A549 (cell line): ENCODE results near the gene GGACT. TPM values are rescaled to one million over a fixed set of nuclear protein-coding genes. Genes with fewer than 3 reads are reported as not detected.

Experiments
- ATAC-seq, 2 experiments: fragments of 200-7000 bp in 1 of 2; fragments of >200 bp in 1 of 2; cut with Nextera tagmentation in 1 of 2; cut with Tn5 transposase in 1 of 2; 3 replicates each; pipeline versions ENCODE4 v1.8.0 to v1.9.1; 2018 to 2020; ENCODE audit warnings: mild to moderate bottlenecking in 1 of 2, moderate library complexity in 1 of 2
- CTCF ChIA-PET: fragments of 300-600 bp; sonication (Branson Sonifier 250); formaldehyde crosslinking; extraction: SDS; loops from one replicate; lab custom pipeline; 2021; ENCODE audit warnings: antibody characterized with exemption, inconsistent platforms; lab: Yijun Ruan, JAX
- POLR2A ChIA-PET: fragments of 350-600 bp; formaldehyde crosslinking; extraction: SDS; loops from one replicate; lab custom pipeline; 2021; ENCODE audit warnings: antibody characterized with exemption, inconsistent platforms; lab: Yijun Ruan, JAX
- DNase-seq, 2 experiments: peaks; one replicate each; pipeline versions ENCODE4 v3.0.0 to v3.0.0-alpha.2; 2011 to 2016; ENCODE audit warnings: low read depth in 1 of 2, low spot score in 1 of 2
- FAIRE-seq: peaks from 2 replicates; lab custom pipeline; 2011; peaks lifted over from hg19 to GRCh38; lab: Jason Lieb, UNC
- H3K27ac ChIP-seq, 2 experiments: fragments of >200 bp; sonication (Bioruptor Twin); formaldehyde crosslinking; 3 replicates each; pipeline ENCODE4 v1.5.1; 2016 to 2017
- H3K4me1 ChIP-seq: fragments of >200 bp; sonication (Bioruptor Twin); formaldehyde crosslinking; 3 replicates; pipeline ENCODE4 v1.6.1; 2016
- H3K4me2 ChIP-seq: fragments of >200 bp; sonication (Bioruptor Twin); formaldehyde crosslinking; 3 replicates; pipeline ENCODE4 v1.6.1; 2016
- H3K4me3 ChIP-seq: fragments of >200 bp; sonication (Bioruptor Twin); formaldehyde crosslinking; 3 replicates; pipeline ENCODE4 v1.5.1; 2016
- H3K9me3 ChIP-seq: fragments of >200 bp; sonication (Bioruptor Twin); formaldehyde crosslinking; 3 replicates; pipeline ENCODE4 v1.6.1; 2016
- ATOH8 ChIP-seq: fragments of 250-450 bp; sonication (Bioruptor Pico); IDR thresholded peaks from 2 replicates; pipeline ENCODE4 v1.5.0; 2020; ENCODE audit warnings: low read depth, mild to moderate bottlenecking, moderate library complexity
- CBX2 ChIP-seq: fragments of 200-600 bp; sonication (generic); IDR thresholded peaks from 2 replicates; pipeline ENCODE4 v1.6.1; 2016; ENCODE audit warnings: low read depth, mild to moderate bottlenecking, borderline replicate concordance
- CEBPB ChIP-seq, 2 experiments: fragments of >200 bp in 1 of 2; sonication (Bioruptor Twin) in 1 of 2; formaldehyde crosslinking in 1 of 2; IDR thresholded peaks; 2 replicates each; pipeline ENCODE4 v1.6.1; 2012 to 2016
- CHD2 ChIP-seq: fragments of 150-350 bp; IDR thresholded peaks from 2 replicates; pipeline ENCODE4 v1.6.1; 2014; ENCODE audit warnings: low read length; ENCODE audit not compliant: partially characterized antibody
- EHMT2 ChIP-seq: fragments of 200-600 bp; sonication (generic); IDR thresholded peaks from 2 replicates; pipeline ENCODE4 v1.6.1; 2016; ENCODE audit warnings: antibody characterized with exemption, low read depth, mild to moderate bottlenecking, moderate library complexity
- HEYL ChIP-seq: fragments of 250-450 bp; sonication (Bioruptor Pico); IDR thresholded peaks from 2 replicates; pipeline ENCODE4 v1.8.0; 2021; ENCODE audit warnings: mild to moderate bottlenecking, moderate library complexity
- JUN ChIP-seq, 2 experiments: fragments of >200 bp; sonication (Bioruptor Twin); formaldehyde crosslinking; IDR thresholded peaks; 2 replicates in 1 of 2; 3 replicates in 1 of 2; pipeline ENCODE4 v1.6.1; 2016 to 2017
- MAX ChIP-seq: IDR thresholded peaks from 2 replicates; pipeline ENCODE4 v1.6.1; 2012
- MYC ChIP-seq: IDR thresholded peaks from 2 replicates; pipeline ENCODE4 v1.6.1; 2012; ENCODE audit warnings: mild to moderate bottlenecking, inconsistent platforms, low read length, improper control_type of control experiment, borderline replicate concordance
- NPAS2 ChIP-seq: fragments of 250-450 bp; sonication (Bioruptor Pico); IDR thresholded peaks from 2 replicates; pipeline ENCODE4 v1.8.0; 2022; ENCODE audit warnings: mild to moderate bottlenecking, moderate library complexity, borderline replicate concordance
- PHF8 ChIP-seq: fragments of 200-600 bp; sonication (generic); IDR thresholded peaks from 2 replicates; pipeline ENCODE4 v1.6.1; 2016; ENCODE audit warnings: low read depth, mild to moderate bottlenecking, antibody characterized with exemption, moderate library complexity, borderline replicate concordance
- POLR2A ChIP-seq: IDR thresholded peaks from 2 replicates; pipeline ENCODE4 v1.6.1; 2012; ENCODE audit warnings: mild to moderate bottlenecking, low read length
- RARB ChIP-seq: fragments of 250-450 bp; sonication (Bioruptor Pico); IDR thresholded peaks from 2 replicates; pipeline ENCODE4 v1.8.0; 2021; ENCODE audit warnings: mild to moderate bottlenecking, moderate library complexity
- REST ChIP-seq: fragments of 200-600 bp; sonication (generic); IDR thresholded peaks from 2 replicates; pipeline ENCODE4 v1.6.1; 2016; ENCODE audit warnings: antibody characterized with exemption, mild to moderate bottlenecking, moderate library complexity
- SMC3 ChIP-seq: fragments of >200 bp; sonication (Bioruptor Twin); formaldehyde crosslinking; IDR thresholded peaks from 3 replicates; pipeline ENCODE4 v1.6.1; 2018; ENCODE audit warnings: inconsistent platforms
- TP53 ChIP-seq: fragments of 250-450 bp; sonication (Bioruptor Pico); IDR thresholded peaks from 2 replicates; pipeline ENCODE4 v1.5.0; 2021; ENCODE audit warnings: mild to moderate bottlenecking, moderate library complexity
- ZC3H11A ChIP-seq: fragments of 450-650 bp; IDR thresholded peaks from 2 replicates; pipeline ENCODE4 v1.6.1; 2014; ENCODE audit warnings: antibody characterized with exemption, mild to moderate bottlenecking
- WGBS: methylation state at CpG from one replicate; pipeline ENCODE4 v1.1.6; 2017; ENCODE audit errors: missing lambda C conversion rate; 5-methylcytosine and 5-hydroxymethylcytosine counted together
- polyA minus RNA-seq: library from RNA; depleted of rRNA, polyadenylated mRNA; stranded (reverse); fragments of >200 nt; gene quantifications from 2 replicates; pipeline ENCODE4 v1.2.3, GENCODE V29; 2011; rRNA and poly(A)+ RNA removed
- polyA plus RNA-seq, 4 experiments: library from polyadenylated mRNA; depleted of rRNA in 3 of 4; stranded (reverse); fragments of >200 nt; fragmentation: RNase III in 1 of 4; extraction: RNeasy Plus Mini Kit Qiagen cat#74134 plus additional on column Dnase treatment in 1 of 4; gene quantifications; 2 replicates in 3 of 4; 3 replicates in 1 of 4; pipeline ENCODE4 v1.2.3, GENCODE V29; 2011 to 2017
- TF ChIP-seq, protein P1 (sequence below): fragments of 450-650 bp; IDR thresholded peaks from 2 replicates; pipeline ENCODE4 v1.6.1; 2014; ENCODE audit warnings: antibody characterized with exemption
- TF ChIP-seq, protein P2 (sequence below): fragments of >200 bp; sonication (Bioruptor Twin); formaldehyde crosslinking; IDR thresholded peaks from 3 replicates; pipeline ENCODE4 v1.5.1; 2016
- TF ChIP-seq, protein P3 (sequence below): fragments of >200 bp; sonication (Bioruptor Twin); formaldehyde crosslinking; IDR thresholded peaks from 3 replicates; pipeline ENCODE4 v1.6.1; 2016
- TF ChIP-seq, protein P4 (sequence below): IDR thresholded peaks from 2 replicates; pipeline ENCODE4 v1.6.1; 2012; ENCODE audit warnings: low read depth, borderline replicate concordance
- TF ChIP-seq, protein P5 (sequence below): fragments of >200 bp; sonication (Bioruptor Twin); formaldehyde crosslinking; IDR thresholded peaks from 2 replicates; pipeline ENCODE4 v1.6.1; 2016

GGACT gene
- polyA plus RNA-seq (2011; rRNA removed) (6.1 and 8.6 TPM in 2 replicates), polyA plus RNA-seq (2017; fragmentation: RNase III; extraction: RNeasy Plus Mini Kit Qiagen cat#74134 plus additional on column Dnase treatment) (2.5 to 3.1 TPM (median 2.7 TPM) in 3 replicates), polyA minus RNA-seq (1.2 and 2.1 TPM in 2 replicates)
- polyA plus RNA-seq (2012; cell fraction: cytosol; rRNA removed) = 1.8 and 2.7 TPM in 2 replicates
- polyA plus RNA-seq (2012; cell fraction: nucleus; rRNA removed) = 2.3 and 2.5 TPM in 2 replicates

DNA sequence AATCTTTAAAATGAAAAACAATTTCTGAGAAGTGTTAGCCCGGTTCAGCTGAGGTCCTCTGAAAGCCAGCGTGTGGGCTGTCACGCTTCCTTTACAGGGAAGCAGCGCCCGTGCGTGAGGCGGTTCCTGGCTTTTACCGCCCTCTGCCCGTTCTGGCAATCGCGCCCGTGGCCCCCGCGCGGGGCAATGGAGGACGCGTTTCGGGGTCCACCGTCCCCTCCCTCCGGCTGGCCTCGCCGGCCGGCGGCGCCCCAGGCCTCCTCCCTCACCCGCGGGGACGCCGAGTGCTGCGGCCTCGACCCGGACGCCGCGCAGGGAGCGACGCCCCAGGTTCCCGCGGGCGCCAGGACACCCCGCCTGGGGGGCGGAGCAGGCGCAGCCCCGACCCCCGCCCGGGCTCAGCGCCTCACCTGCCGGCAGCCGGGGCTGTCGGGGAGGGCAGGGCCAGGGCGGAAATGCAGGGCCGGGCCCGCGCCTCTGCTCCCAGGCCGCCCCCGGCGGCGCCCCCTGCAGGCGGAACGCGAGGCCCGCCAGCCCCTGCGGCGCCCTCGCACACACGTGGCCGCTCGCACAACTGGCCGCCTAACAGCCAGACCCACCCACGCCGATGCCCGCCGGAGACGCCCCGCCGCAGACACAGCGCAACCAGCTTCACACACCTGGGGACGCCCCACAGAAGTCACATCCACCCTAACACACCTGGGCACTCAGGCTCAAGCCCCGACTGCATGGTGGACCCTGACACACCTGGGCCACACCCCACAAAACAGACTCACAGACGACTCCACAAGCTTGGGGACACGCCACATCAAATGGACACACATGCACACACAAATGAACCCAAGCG, at the start of gene GGACT:
Gene GGACT (minus strand): TSS at position 459 of the 847 bp plus-strand sequence. CDS start 56,198 bp downstream, outside the sequence.
- ChIA-PET POLR2A (no interaction called here), CTCF (interaction anchor here (1.1 to 4.2 kb wide), 6 partner anchors 8 to 29 kb away, joined by 3 to 27 read pairs (median 4); no protein-coding TSS in a partner anchor)
- peak; percentile 62 to 73 for DNase-seq
- H3K4me3 ChIP-seq = peak within 1 kb of the TSS; percentile 85
- WGBS = 5% methylated on average over 21 of the region's 82 CpGs
- no peak for FAIRE-seq
- peak within 1 kb of the TSS; percentile 75 for H3K4me2 ChIP-seq
- TF ChIP-seq EHMT2 (no peak), CEBPB (IDR thresholded peaks at IDR 0.05) (no peak), JUN (IDR thresholded peaks at IDR 0.05) (peak; percentile 34 to 77; a peak in 3 of 5 replicates), POLR2A (peak; percentile 49), REST (no peak), CBX2 (no peak), RARB (CRISPR knock-in tag) (no peak), ZC3H11A (no peak), HEYL (CRISPR knock-in tag) (0 out of 2 replicates have a peak, but pooled peaks have one; percentile 36), PHF8 (peak; percentile 48; the same call in 1 of the 2 replicates), CHD2 (no peak), NPAS2 (CRISPR knock-in tag) (0 out of 2 replicates have a peak, but pooled peaks have one; percentile 22), MYC (peak; percentile 64; the same call in 1 of the 2 replicates), TP53 (CRISPR knock-in tag) (peak; percentile 52; the same call in 1 of the 2 replicates), ATOH8 (CRISPR knock-in tag) (peak; percentile 27; the same call in 1 of the 2 replicates), MAX (peak; percentile 99), SMC3 (peak; percentile 33; the same call in 2 of the 3 replicates)
- TF ChIP-seq, protein P1, sequence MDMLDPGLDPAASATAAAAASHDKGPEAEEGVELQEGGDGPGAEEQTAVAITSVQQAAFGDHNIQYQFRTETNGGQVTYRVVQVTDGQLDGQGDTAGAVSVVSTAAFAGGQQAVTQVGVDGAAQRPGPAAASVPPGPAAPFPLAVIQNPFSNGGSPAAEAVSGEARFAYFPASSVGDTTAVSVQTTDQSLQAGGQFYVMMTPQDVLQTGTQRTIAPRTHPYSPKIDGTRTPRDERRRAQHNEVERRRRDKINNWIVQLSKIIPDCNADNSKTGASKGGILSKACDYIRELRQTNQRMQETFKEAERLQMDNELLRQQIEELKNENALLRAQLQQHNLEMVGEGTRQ = 0 out of 2 replicates have a peak, but pooled peaks have one; percentile 4
- TF ChIP-seq, protein P2, sequence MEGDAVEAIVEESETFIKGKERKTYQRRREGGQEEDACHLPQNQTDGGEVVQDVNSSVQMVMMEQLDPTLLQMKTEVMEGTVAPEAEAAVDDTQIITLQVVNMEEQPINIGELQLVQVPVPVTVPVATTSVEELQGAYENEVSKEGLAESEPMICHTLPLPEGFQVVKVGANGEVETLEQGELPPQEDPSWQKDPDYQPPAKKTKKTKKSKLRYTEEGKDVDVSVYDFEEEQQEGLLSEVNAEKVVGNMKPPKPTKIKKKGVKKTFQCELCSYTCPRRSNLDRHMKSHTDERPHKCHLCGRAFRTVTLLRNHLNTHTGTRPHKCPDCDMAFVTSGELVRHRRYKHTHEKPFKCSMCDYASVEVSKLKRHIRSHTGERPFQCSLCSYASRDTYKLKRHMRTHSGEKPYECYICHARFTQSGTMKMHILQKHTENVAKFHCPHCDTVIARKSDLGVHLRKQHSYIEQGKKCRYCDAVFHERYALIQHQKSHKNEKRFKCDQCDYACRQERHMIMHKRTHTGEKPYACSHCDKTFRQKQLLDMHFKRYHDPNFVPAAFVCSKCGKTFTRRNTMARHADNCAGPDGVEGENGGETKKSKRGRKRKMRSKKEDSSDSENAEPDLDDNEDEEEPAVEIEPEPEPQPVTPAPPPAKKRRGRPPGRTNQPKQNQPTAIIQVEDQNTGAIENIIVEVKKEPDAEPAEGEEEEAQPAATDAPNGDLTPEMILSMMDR = peak; percentile 67
- TF ChIP-seq, protein P3, sequence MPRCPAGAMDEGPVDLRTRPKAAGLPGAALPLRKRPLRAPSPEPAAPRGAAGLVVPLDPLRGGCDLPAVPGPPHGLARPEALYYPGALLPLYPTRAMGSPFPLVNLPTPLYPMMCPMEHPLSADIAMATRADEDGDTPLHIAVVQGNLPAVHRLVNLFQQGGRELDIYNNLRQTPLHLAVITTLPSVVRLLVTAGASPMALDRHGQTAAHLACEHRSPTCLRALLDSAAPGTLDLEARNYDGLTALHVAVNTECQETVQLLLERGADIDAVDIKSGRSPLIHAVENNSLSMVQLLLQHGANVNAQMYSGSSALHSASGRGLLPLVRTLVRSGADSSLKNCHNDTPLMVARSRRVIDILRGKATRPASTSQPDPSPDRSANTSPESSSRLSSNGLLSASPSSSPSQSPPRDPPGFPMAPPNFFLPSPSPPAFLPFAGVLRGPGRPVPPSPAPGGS = peak; percentile 47; the same call in 1 of the 3 replicates
- TF ChIP-seq, protein P4, sequence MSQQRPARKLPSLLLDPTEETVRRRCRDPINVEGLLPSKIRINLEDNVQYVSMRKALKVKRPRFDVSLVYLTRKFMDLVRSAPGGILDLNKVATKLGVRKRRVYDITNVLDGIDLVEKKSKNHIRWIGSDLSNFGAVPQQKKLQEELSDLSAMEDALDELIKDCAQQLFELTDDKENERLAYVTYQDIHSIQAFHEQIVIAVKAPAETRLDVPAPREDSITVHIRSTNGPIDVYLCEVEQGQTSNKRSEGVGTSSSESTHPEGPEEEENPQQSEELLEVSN = peak; percentile 97
- TF ChIP-seq, protein P5, sequence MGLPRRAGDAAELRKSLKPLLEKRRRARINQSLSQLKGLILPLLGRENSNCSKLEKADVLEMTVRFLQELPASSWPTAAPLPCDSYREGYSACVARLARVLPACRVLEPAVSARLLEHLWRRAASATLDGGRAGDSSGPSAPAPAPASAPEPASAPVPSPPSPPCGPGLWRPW = no peak
- peak within 1 kb of the TSS; percentile 86 to 96 for H3K27ac ChIP-seq
- ATAC-seq = peak; percentile 99 to 100
- 0 out of 3 replicates have a peak, but pooled peaks cover 4% of the 10 kb centered on the region for H3K4me1 ChIP-seq
- H3K9me3 ChIP-seq = no peaks in the 10 kb centered on the region
